Liver (tissue), 9 donors: ENCODE results near the gene RAB4A. TPM values are rescaled to one million over a fixed set of nuclear protein-coding genes. Genes with fewer than 3 reads are reported as not detected.

Source experiments
- DNase-seq: peaks from one replicate; pipeline ENCODE4 v3.0.0-alpha.2; 2017; ENCODE audit warnings: low spot score
- H3K27ac ChIP-seq, 2 donors: one replicate each; pipeline ENCODE4 v1.7.0; 2013; ENCODE audit warnings: inconsistent platforms in 2 of 2, low read length in 2 of 2, control low read depth in 1 of 2, low read depth in 1 of 2, mild to moderate bottlenecking in 1 of 2
- H3K27me3 ChIP-seq, 4 donors: one replicate each; pipeline versions ENCODE4 v1.6.1 to v1.7.0; 2013; ENCODE audit warnings: low read length in 3 of 4, inconsistent platforms in 1 of 4, mild to moderate bottlenecking in 1 of 4, moderate library complexity in 1 of 4; ENCODE audit not compliant: control insufficient read depth in 4 of 4, insufficient read depth in 4 of 4
- H3K36me3 ChIP-seq, 4 donors: one replicate each; pipeline versions ENCODE4 v1.6.1 to v1.7.0; 2013; ENCODE audit warnings: low read length in 3 of 4, mild to moderate bottlenecking in 3 of 4, low read depth in 1 of 4, moderate library complexity in 1 of 4; ENCODE audit not compliant: control insufficient read depth in 4 of 4, insufficient read depth in 3 of 4
- H3K4me1 ChIP-seq, 4 donors: one replicate each; pipeline versions ENCODE4 v1.6.1 to v1.7.0; 2013; ENCODE audit warnings: low read length in 3 of 4, mild to moderate bottlenecking in 3 of 4, moderate library complexity in 1 of 4; ENCODE audit not compliant: control insufficient read depth in 4 of 4, insufficient read depth in 4 of 4
- H3K4me3 ChIP-seq, 3 donors: one replicate each; pipeline versions ENCODE4 v1.6.1 to v1.7.0; 2013; ENCODE audit warnings: low read length in 3 of 3, control low read depth in 1 of 3, low read depth in 1 of 3, mild to moderate bottlenecking in 1 of 3
- H3K9ac ChIP-seq, 2 donors: one replicate each; pipeline ENCODE4 v1.7.0; 2013; ENCODE audit warnings: low read length in 2 of 2, mild to moderate bottlenecking in 2 of 2, moderate library complexity in 2 of 2, control low read depth in 1 of 2, low read depth in 1 of 2
- H3K9me3 ChIP-seq, 4 donors: one replicate each; pipeline versions ENCODE4 v1.6.1 to v1.7.0; 2013; ENCODE audit warnings: low read length in 3 of 4; ENCODE audit not compliant: control insufficient read depth in 4 of 4
- CTCF ChIP-seq: fragments of 150-350 bp; IDR thresholded peaks from 2 replicates; pipeline ENCODE4 v1.5.1; 2017; ENCODE audit warnings: improper control_type of control experiment, low read depth, low read length; ENCODE audit not compliant: missing input control
- EGR1 ChIP-seq, 2 donors: IDR thresholded peaks; 2 replicates each; pipeline ENCODE4 v1.6.1; 2016 to 2018; ENCODE audit warnings: antibody characterized with exemption in 2 of 2, low read depth in 2 of 2
- FOXA1 ChIP-seq: IDR thresholded peaks from 2 replicates; pipeline ENCODE4 v1.6.1; 2016; ENCODE audit warnings: antibody characterized with exemption
- FOXA2 ChIP-seq: IDR thresholded peaks from 2 replicates; pipeline ENCODE4 v1.6.1; 2016; ENCODE audit warnings: antibody characterized with exemption
- GABPA ChIP-seq, 2 donors: IDR thresholded peaks in 1 of 2; conservative IDR thresholded peaks in 1 of 2; 2 replicates each; pipeline ENCODE4 v1.6.1; 2016; ENCODE audit warnings: antibody characterized with exemption in 2 of 2, mild to moderate bottlenecking in 1 of 2, moderate library complexity in 1 of 2
- HNF4A ChIP-seq, 2 donors: conservative IDR thresholded peaks; 2 replicates each; pipeline ENCODE4 v1.6.1; 2016; ENCODE audit warnings: antibody characterized with exemption in 2 of 2, mild to moderate bottlenecking in 2 of 2
- HNF4G ChIP-seq: IDR thresholded peaks from 2 replicates; pipeline ENCODE4 v1.6.1; 2016; ENCODE audit warnings: antibody characterized with exemption
- JUND ChIP-seq, 2 donors: IDR thresholded peaks; 2 replicates each; pipeline ENCODE4 v1.6.1; 2016; ENCODE audit warnings: antibody characterized with exemption in 2 of 2
- NR2F2 ChIP-seq: IDR thresholded peaks from 2 replicates; pipeline ENCODE4 v1.6.1; 2016; ENCODE audit warnings: antibody characterized with exemption
- RAD21 ChIP-seq, 2 donors: IDR thresholded peaks; 2 replicates each; pipeline ENCODE4 v1.6.1; 2016; ENCODE audit warnings: antibody characterized with exemption in 2 of 2, mild to moderate bottlenecking in 2 of 2
- RXRA ChIP-seq, 2 donors: IDR thresholded peaks; 2 replicates each; pipeline ENCODE4 v1.6.1; 2017 to 2018; ENCODE audit warnings: antibody characterized with exemption in 2 of 2, mild to moderate bottlenecking in 1 of 2
- SP1 ChIP-seq: IDR thresholded peaks from 2 replicates; pipeline ENCODE4 v1.6.1; 2018; ENCODE audit warnings: antibody characterized with exemption, mild to moderate bottlenecking
- TAF1 ChIP-seq: conservative IDR thresholded peaks from 2 replicates; pipeline ENCODE4 v1.6.1; 2016; ENCODE audit warnings: antibody characterized with exemption, mild to moderate bottlenecking
- YY1 ChIP-seq: IDR thresholded peaks from 2 replicates; pipeline ENCODE4 v1.6.1; 2016; ENCODE audit warnings: antibody characterized with exemption, mild to moderate bottlenecking
- WGBS: extraction: QIAGEN DNeasy Blood & Tissue Kit; methylation state at CpG from one replicate; pipeline ENCODE4 v1.1.7; 2013; 5-methylcytosine and 5-hydroxymethylcytosine counted together
- polyA plus RNA-seq, 2 donors: library from polyadenylated mRNA; stranded (reverse) in 1 of 2; unstranded in 1 of 2; fragments of 200-250 nt in 1 of 2; fragments of >200 nt in 1 of 2; fragmentation: Nextera tagmentation in 1 of 2; extraction: Ambion mirVana in 1 of 2; gene quantifications; one replicate each; pipeline versions ENCODE4 v1.2.1 to v1.2.3, GENCODE V29; 2013 to 2015
- total RNA-seq, 2 donors: library from RNA; depleted of rRNA; stranded (reverse); fragments of >200 nt; gene quantifications; one replicate each; pipeline ENCODE4 v1.2.3, GENCODE V29; 2014
- TF ChIP-seq, protein P1 (sequence below): IDR thresholded peaks from 2 replicates; pipeline ENCODE4 v1.6.1; 2016; ENCODE audit warnings: antibody characterized with exemption
- TF ChIP-seq, protein P2 (sequence below): IDR thresholded peaks from 2 replicates; pipeline ENCODE4 v1.6.1; 2016; ENCODE audit warnings: antibody characterized with exemption
- TF ChIP-seq, protein P3 (sequence below): IDR thresholded peaks from 2 replicates; pipeline ENCODE4 v1.6.1; 2016; ENCODE audit warnings: antibody characterized with exemption, mild to moderate bottlenecking
- TF ChIP-seq, protein P4 (sequence below): IDR thresholded peaks from 2 replicates; pipeline ENCODE4 v1.6.1; 2016; ENCODE audit warnings: antibody characterized with exemption
- donor health status: healthy.
- donor health status: healthy.
- donor health status: healthy.
- donor health status: healthy.
- donor health status: healthy.

RAB4A gene
- total and polyA plus RNA-seq, 4 donors: 16.5 to 51.9 (median 29.5) TPM

DNA sequence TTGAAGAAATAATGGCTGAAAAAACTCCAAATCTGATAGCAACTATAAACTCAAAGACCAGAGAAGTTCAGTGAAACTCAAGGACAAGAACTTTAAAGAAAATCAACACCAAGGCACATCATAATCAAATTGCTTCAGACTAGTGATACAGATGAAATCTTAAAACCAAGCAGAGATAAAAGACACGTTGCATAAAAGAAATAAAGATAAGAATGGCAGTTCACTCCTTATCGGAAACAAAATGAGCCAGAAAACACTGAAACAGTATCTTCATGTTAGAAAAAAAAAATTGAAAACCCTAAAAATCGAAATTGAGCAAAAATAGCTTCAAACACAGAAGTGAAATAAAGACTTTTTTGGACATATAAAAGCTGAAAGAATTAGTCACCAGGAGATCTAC lies 4.6 kb upstream of the RAB4A start:
- Histone ChIP-seq H3K9ac (no peak overlapping the region), H3K9me3 (no peaks in the 10 kb centered on the region), H3K27me3 (no peaks in the 10 kb centered on the region), H3K4me3 (no peak overlapping the region), H3K27ac (no peak overlapping the region), H3K4me1 (peaks cover 4 to 12% (median 9%) of the 10 kb centered on the region in 4 donors), H3K36me3 (peaks cover 0 to 4% (median 0%) of the 10 kb centered on the region in 4 donors)
- no peak for TF ChIP-seq TAF1
- no peak for TF ChIP-seq FOXA2
- no peak for TF ChIP-seq FOXA1
- 79% methylated on average over 3 of the region's 3 CpGs for WGBS
- no peak for DNase-seq

DNA sequence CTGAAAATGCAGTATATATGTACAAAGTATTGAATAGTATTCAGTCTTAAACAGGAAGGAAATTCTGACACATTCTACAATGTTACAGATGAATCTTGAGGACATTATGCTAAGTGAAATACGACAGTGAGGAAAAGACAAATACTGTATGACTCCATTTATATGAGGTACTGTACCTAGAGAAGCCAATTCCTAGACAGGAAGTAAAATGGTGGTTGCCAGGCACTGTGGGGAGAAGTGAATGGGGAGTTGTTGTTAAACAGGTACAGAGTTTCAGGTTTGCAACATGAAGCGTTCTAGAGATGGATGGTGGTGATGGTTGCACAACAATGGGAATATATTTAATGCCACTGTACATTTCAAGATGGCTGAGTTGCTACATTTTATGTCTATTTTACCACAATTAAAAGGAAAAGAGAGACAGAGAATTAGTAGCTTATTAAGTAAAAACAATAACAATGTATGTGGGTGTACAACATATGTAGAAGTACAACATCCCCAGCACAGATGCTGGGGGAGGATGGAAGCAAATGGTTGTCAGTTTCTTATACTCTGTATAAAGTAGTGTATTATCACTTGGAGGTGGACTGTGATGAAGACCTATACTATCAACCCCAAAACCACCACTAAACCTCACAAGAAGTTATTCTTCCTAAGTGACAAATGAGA lies 3.9 kb upstream of the RAB4A start:
- 87% methylated on average over 2 of the region's 2 CpGs for WGBS

More for the DNA sequence above, 3.9 kb upstream of the RAB4A start:
- H3K4me1 ChIP-seq: peaks cover 4 to 17% (median 11%) of the 10 kb centered on the region in 4 donors
- peaks cover 0 to 4% (median 0%) of the 10 kb centered on the region in 4 donors for H3K36me3 ChIP-seq
- TF ChIP-seq GABPA (IDR thresholded peaks at IDR 0.05 in 1 of 2, conservative IDR thresholded peaks at IDR 0.05 in 1 of 2): no peak
- no peak for TF ChIP-seq TAF1
- no peak for TF ChIP-seq YY1
- TF ChIP-seq EGR1 (IDR thresholded peaks at IDR 0.05; ENCODE audit: low read depth in 2 of 2): no peak
- TF ChIP-seq SP1: no peak
- TF ChIP-seq, protein P1, sequence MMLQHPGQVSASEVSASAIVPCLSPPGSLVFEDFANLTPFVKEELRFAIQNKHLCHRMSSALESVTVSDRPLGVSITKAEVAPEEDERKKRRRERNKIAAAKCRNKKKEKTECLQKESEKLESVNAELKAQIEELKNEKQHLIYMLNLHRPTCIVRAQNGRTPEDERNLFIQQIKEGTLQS: no peak
- no peak for TF ChIP-seq RAD21 (IDR thresholded peaks at IDR 0.05)
- TF ChIP-seq JUND (IDR thresholded peaks at IDR 0.05): no peak
- no peak for TF ChIP-seq HNF4A (conservative IDR thresholded peaks at IDR 0.05)
- TF ChIP-seq FOXA2: no peak
- TF ChIP-seq RXRA (IDR thresholded peaks at IDR 0.05): no peak
- TF ChIP-seq FOXA1: no peak
- TF ChIP-seq, protein P2, sequence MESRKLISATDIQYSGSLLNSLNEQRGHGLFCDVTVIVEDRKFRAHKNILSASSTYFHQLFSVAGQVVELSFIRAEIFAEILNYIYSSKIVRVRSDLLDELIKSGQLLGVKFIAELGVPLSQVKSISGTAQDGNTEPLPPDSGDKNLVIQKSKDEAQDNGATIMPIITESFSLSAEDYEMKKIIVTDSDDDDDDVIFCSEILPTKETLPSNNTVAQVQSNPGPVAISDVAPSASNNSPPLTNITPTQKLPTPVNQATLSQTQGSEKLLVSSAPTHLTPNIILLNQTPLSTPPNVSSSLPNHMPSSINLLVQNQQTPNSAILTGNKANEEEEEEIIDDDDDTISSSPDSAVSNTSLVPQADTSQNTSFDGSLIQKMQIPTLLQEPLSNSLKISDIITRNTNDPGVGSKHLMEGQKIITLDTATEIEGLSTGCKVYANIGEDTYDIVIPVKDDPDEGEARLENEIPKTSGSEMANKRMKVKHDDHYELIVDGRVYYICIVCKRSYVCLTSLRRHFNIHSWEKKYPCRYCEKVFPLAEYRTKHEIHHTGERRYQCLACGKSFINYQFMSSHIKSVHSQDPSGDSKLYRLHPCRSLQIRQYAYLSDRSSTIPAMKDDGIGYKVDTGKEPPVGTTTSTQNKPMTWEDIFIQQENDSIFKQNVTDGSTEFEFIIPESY: no peak
- TF ChIP-seq HNF4G: no peak
- TF ChIP-seq CTCF: no peak
- TF ChIP-seq, protein P3, sequence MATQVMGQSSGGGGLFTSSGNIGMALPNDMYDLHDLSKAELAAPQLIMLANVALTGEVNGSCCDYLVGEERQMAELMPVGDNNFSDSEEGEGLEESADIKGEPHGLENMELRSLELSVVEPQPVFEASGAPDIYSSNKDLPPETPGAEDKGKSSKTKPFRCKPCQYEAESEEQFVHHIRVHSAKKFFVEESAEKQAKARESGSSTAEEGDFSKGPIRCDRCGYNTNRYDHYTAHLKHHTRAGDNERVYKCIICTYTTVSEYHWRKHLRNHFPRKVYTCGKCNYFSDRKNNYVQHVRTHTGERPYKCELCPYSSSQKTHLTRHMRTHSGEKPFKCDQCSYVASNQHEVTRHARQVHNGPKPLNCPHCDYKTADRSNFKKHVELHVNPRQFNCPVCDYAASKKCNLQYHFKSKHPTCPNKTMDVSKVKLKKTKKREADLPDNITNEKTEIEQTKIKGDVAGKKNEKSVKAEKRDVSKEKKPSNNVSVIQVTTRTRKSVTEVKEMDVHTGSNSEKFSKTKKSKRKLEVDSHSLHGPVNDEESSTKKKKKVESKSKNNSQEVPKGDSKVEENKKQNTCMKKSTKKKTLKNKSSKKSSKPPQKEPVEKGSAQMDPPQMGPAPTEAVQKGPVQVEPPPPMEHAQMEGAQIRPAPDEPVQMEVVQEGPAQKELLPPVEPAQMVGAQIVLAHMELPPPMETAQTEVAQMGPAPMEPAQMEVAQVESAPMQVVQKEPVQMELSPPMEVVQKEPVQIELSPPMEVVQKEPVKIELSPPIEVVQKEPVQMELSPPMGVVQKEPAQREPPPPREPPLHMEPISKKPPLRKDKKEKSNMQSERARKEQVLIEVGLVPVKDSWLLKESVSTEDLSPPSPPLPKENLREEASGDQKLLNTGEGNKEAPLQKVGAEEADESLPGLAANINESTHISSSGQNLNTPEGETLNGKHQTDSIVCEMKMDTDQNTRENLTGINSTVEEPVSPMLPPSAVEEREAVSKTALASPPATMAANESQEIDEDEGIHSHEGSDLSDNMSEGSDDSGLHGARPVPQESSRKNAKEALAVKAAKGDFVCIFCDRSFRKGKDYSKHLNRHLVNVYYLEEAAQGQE: no peak
- TF ChIP-seq, protein P4, sequence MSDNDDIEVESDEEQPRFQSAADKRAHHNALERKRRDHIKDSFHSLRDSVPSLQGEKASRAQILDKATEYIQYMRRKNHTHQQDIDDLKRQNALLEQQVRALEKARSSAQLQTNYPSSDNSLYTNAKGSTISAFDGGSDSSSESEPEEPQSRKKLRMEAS: no peak
- no peak for TF ChIP-seq NR2F2
- no peak overlapping the region for H3K4me3 ChIP-seq
- no peak overlapping the region for H3K27ac ChIP-seq
- H3K27me3 ChIP-seq: no peaks in the 10 kb centered on the region
- no peak for DNase-seq
- H3K9me3 ChIP-seq: no peaks in the 10 kb centered on the region
- H3K9ac ChIP-seq: no peak overlapping the region
